Epithelial cell of esophagus (primary cell): Measurements from ENCODE around the gene HSD3B7.

Source experiments
- DNase-seq: peaks from one replicate; pipeline ENCODE4 v3.0.0; 2010; ENCODE audit warnings: low read depth
- H3K4me3 ChIP-seq: 2 replicates; pipeline ENCODE4 v1.5.1; 2011; ENCODE audit warnings: mild to moderate bottlenecking, low read length, control low read depth
- CTCF ChIP-seq: IDR thresholded peaks from 2 replicates; pipeline ENCODE4 v1.5.1; 2011; ENCODE audit warnings: low read depth, mild to moderate bottlenecking, low read length, control low read depth, inconsistent platforms; ENCODE audit not compliant: insufficient read depth; ENCODE audit errors: missing control alignments

Gene HSD3B7

GRCh38 chr16:30997725-30998711 lies 13.0 kb downstream of the HSD3B7 start:
- H3K4me3 ChIP-seq, result peak overlapping the region; percentile 57
- DNase-seq, result peak; percentile 90
- TF ChIP-seq CTCF, result no peak

GRCh38 chr16:30998852-30999761 lies 14.1 kb downstream of the HSD3B7 start:
- H3K4me3 ChIP-seq, result no peak overlapping the region
- no peak for TF ChIP-seq CTCF
- DNase-seq, result no peak

- peak; percentile 42 for DNase-seq
- TF ChIP-seq CTCF, result no peak
- H3K4me3 ChIP-seq, result no peak overlapping the region
Observed at GRCh38 chr16:31000671-31001382, 15.8 kb downstream of the HSD3B7 start.

- no peak overlapping the region for H3K4me3 ChIP-seq
- no peak for TF ChIP-seq CTCF
Observed at GRCh38 chr16:31001507-31002249, 16.7 kb downstream of the HSD3B7 start.

GRCh38 chr16:31002250-31002700 lies 17.3 kb downstream of the HSD3B7 start:
- no peak for TF ChIP-seq CTCF
- H3K4me3 ChIP-seq, result no peak overlapping the region
- peak; percentile 86 for DNase-seq

More at GRCh38 chr16:31001507-31002249, 16.7 kb downstream of the HSD3B7 start:
- DNase-seq, result no peak
